Ascending aorta (tissue), 2 donors: ENCODE results near the gene RBM4B. TPM values are rescaled to one million over a fixed set of nuclear protein-coding genes. Genes with fewer than 3 reads are reported as not detected.

Experiments used
- DNase-seq, 2 donors: peaks; one replicate each; pipeline ENCODE4 v3.0.0-alpha.2; 2019; ENCODE audit warnings: low spot score in 2 of 2
- H3K27ac ChIP-seq, 2 donors: fragments of 200-600 bp; sonication (generic); one replicate each; pipeline ENCODE4 v1.5.1; 2016 to 2017; ENCODE audit warnings: mild to moderate bottlenecking in 1 of 2
- H3K27me3 ChIP-seq: fragments of 200-600 bp; sonication (generic); one replicate; pipeline ENCODE4 v1.5.1; 2017
- H3K36me3 ChIP-seq, 2 donors: fragments of 200-600 bp; sonication (generic); one replicate each; pipeline ENCODE4 v1.5.1; 2016
- H3K4me1 ChIP-seq, 2 donors: fragments of 200-600 bp; sonication (generic); one replicate each; pipeline ENCODE4 v1.5.1; 2016 to 2017; ENCODE audit warnings: mild to moderate bottlenecking in 1 of 2
- H3K4me3 ChIP-seq, 2 donors: fragments of 200-600 bp; sonication (generic); one replicate each; pipeline ENCODE4 v1.5.1; 2016 to 2017; ENCODE audit warnings: mild to moderate bottlenecking in 1 of 2
- H3K9me3 ChIP-seq, 2 donors: fragments of 200-600 bp; sonication (generic); one replicate each; pipeline ENCODE4 v1.5.1; 2016
- CTCF ChIP-seq, 3 experiments: fragments of 200-600 bp in 2 of 3; fragments of 450-650 bp in 1 of 3; sonication (generic) in 2 of 3; IDR thresholded peaks; one replicate each; pipeline ENCODE4 v1.5.1; 2016 to 2019; ENCODE audit warnings: antibody characterized with exemption in 3 of 3, mild to moderate bottlenecking in 1 of 3, moderate library complexity in 1 of 3
- intact Hi-C: fragments of 100-400 bp; cut with DNase I; formaldehyde crosslinking; loops from one replicate; pipeline ENCODE4 v1.15.1; 2023
- total RNA-seq: library from RNA; depleted of rRNA; stranded (reverse); fragments of >200 nt; gene quantifications from one replicate; pipeline ENCODE4 v1.1.0, GENCODE V29; 2016

RBM4B gene
- total RNA-seq, 1 donor from 2014 or later: 87.0 TPM

GRCh38 chr11:66659763-66660162, 17.9 kb downstream of the RBM4B start:
- peaks cover 27 to 52% of the 10 kb centered on the region in 2 donors for H3K36me3 ChIP-seq
- no peak for TF ChIP-seq CTCF (IDR thresholded peaks at IDR 0.05)
- no peaks in the 10 kb centered on the region for H3K9me3 ChIP-seq
- intact Hi-C loops: no loop called here
- H3K4me1 ChIP-seq: no peaks in the 10 kb centered on the region
- no peak overlapping the region for H3K4me3 ChIP-seq
- H3K27me3 ChIP-seq: no peaks in the 10 kb centered on the region
- no peak for DNase-seq
- H3K27ac ChIP-seq: no peak overlapping the region

- H3K36me3 ChIP-seq: peaks cover 38 to 61% of the 10 kb centered on the region in 2 donors
- H3K4me3 ChIP-seq: no peak overlapping the region
- no peak for DNase-seq
- intact Hi-C loops: no loop called here
- no peak for TF ChIP-seq CTCF (IDR thresholded peaks at IDR 0.05)
- H3K9me3 ChIP-seq: no peaks in the 10 kb centered on the region
- H3K4me1 ChIP-seq: no peaks in the 10 kb centered on the region
- no peaks in the 10 kb centered on the region for H3K27me3 ChIP-seq
- no peak overlapping the region for H3K27ac ChIP-seq
Observed at GRCh38 chr11:66653123-66653522, 24.6 kb downstream of the RBM4B start.

GRCh38 chr11:66652651-66653050, 25.0 kb downstream of the RBM4B start:
- intact Hi-C loops: no loop called here
- TF ChIP-seq CTCF (IDR thresholded peaks at IDR 0.05): no peak
- DNase-seq: no peak
- Histone ChIP-seq H3K9me3 (no peaks in the 10 kb centered on the region), H3K4me3 (no peak overlapping the region), H3K27ac (no peak overlapping the region), H3K4me1 (no peaks in the 10 kb centered on the region), H3K27me3 (no peaks in the 10 kb centered on the region), H3K36me3 (peaks cover 33 to 63% of the 10 kb centered on the region in 2 donors)

- no peak for DNase-seq
- no peaks in the 10 kb centered on the region for H3K27me3 ChIP-seq
- no peaks in the 10 kb centered on the region for H3K4me1 ChIP-seq
- H3K4me3 ChIP-seq: no peak overlapping the region
- H3K27ac ChIP-seq: no peak overlapping the region
- intact Hi-C loops: no loop called here
- H3K9me3 ChIP-seq: no peaks in the 10 kb centered on the region
- TF ChIP-seq CTCF (IDR thresholded peaks at IDR 0.05): no peak
- H3K36me3 ChIP-seq: peaks cover 35 to 72% of the 10 kb centered on the region in 2 donors
Observed at GRCh38 chr11:66651016-66651415, 26.7 kb downstream of the RBM4B start.

- intact Hi-C loops: no loop called here
- peaks cover 46 to 83% of the 10 kb centered on the region in 2 donors for H3K36me3 ChIP-seq
Observed at GRCh38 chr11:66649903-66650302, 27.8 kb downstream of the RBM4B start.

More at GRCh38 chr11:66649903-66650302, 27.8 kb downstream of the RBM4B start:
- Histone ChIP-seq H3K27me3 (no peaks in the 10 kb centered on the region), H3K4me3 (no peak overlapping the region), H3K27ac (no peak overlapping the region), H3K4me1 (peaks cover 6 to 8% of the 10 kb centered on the region in 2 donors), H3K9me3 (no peaks in the 10 kb centered on the region)
- no peak for TF ChIP-seq CTCF (IDR thresholded peaks at IDR 0.05)
- DNase-seq: no peak
